H4 (cell line): ENCODE measurements around the gene SLC25A10. TPM values are rescaled to one million over a fixed set of nuclear protein-coding genes. Genes with fewer than 3 reads are reported as not detected.
A peak's percentile ranks its signal among the peaks of the same experiment; 100 is the strongest.
"Not testable (repeated sequence)": the region's sequence is repeated elsewhere in the genome, so short reads cannot be mapped to it uniquely, and the experiment has no call there.

Experiments
- DNase-seq: peaks from one replicate; pipeline ENCODE4 v3.0.0-alpha.2; 2015; ENCODE audit warnings: low spot score
- total RNA-seq: library from RNA; depleted of rRNA; stranded (reverse); fragments of >200 nt; shearing (Covaris generic); gene quantifications from 2 replicates; pipeline ENCODE4 v1.2.3, GENCODE V29; 2014; rRNA removed

Gene SLC25A10, protein sequence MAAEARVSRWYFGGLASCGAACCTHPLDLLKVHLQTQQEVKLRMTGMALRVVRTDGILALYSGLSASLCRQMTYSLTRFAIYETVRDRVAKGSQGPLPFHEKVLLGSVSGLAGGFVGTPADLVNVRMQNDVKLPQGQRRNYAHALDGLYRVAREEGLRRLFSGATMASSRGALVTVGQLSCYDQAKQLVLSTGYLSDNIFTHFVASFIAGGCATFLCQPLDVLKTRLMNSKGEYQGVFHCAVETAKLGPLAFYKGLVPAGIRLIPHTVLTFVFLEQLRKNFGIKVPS
- total RNA-seq, result 51.6 and 77.0 TPM in 2 replicates

GRCh38 chr17:81711814-81712467, at the start of gene SLC25A10:
SLC25A10 (plus strand) TSS chr17:81712284; CDS start chr17:81712427, 143 bp downstream.
- DNase-seq, result peak; percentile 69

DNA sequence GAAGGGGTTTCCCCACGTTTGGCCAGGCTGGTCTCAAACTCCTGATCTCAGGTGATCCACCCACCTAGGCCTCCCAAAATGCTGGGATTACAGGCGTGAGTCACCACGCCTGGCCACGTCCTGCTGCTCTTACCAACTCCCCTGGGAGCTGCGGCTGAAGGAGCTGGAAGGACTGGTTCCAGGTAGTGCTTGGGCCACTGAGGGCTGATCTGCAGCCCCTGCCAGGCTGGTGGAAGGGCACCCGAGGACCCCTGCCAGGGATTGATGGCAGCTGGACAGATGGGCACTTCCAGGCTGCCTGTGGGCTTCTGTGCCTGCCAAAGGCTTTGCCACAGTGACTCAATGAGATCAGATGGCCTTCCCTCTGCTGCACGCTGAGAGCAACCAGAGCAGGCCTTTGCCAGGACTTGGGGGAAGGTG, 48.0 kb upstream of the SLC25A10 start:
- DNase-seq, result no peak

- no peak for DNase-seq
These were observed 46.6 kb upstream of the SLC25A10 start for GRCh38 chr17:81665205-81666091.

GRCh38 chr17:81666092-81666341, 46.1 kb upstream of the SLC25A10 start:
- no peak for DNase-seq

- DNase-seq, result peak; percentile 94
These were observed 45.5 kb upstream of the SLC25A10 start, which contains the start of the genes CCDC137 and OXLD1 for GRCh38 chr17:81666342-81667191. CCDC137 (plus strand) TSS chr17:81666737; CDS start chr17:81666767, 30 bp downstream. OXLD1 (minus strand) TSS chr17:81666605; CDS start chr17:81666577, 28 bp downstream.

GRCh38 chr17:81667754-81668153, 44.3 kb upstream of the SLC25A10 start:
- no peak for DNase-seq

GRCh38 chr17:81672504-81672903, 39.6 kb upstream of the SLC25A10 start:
- no peak for DNase-seq

DNA sequence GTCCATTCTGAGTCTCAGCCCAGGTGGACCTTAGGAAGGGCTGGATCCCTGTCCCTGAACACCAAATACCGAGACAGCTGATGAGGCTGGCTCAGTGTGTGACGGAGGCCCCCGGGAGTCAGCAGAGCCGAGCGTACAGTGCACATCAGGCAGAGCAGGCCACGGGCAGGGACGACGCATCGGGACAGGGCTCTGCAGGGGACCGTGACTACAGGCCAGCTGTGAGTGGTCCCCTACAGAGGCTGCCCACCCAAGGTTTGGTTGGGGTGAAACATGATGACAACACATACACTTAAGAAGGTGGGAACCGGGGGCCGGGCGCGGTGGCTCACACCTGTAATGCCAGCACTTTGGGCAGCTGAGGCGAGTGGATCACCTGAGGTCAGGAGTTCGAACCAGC, 39.1 kb upstream of the SLC25A10 start:
- DNase-seq, result no peak

- no peak for DNase-seq
These were observed 38.4 kb upstream of the SLC25A10 start for GRCh38 chr17:81673561-81674258.

DNA sequence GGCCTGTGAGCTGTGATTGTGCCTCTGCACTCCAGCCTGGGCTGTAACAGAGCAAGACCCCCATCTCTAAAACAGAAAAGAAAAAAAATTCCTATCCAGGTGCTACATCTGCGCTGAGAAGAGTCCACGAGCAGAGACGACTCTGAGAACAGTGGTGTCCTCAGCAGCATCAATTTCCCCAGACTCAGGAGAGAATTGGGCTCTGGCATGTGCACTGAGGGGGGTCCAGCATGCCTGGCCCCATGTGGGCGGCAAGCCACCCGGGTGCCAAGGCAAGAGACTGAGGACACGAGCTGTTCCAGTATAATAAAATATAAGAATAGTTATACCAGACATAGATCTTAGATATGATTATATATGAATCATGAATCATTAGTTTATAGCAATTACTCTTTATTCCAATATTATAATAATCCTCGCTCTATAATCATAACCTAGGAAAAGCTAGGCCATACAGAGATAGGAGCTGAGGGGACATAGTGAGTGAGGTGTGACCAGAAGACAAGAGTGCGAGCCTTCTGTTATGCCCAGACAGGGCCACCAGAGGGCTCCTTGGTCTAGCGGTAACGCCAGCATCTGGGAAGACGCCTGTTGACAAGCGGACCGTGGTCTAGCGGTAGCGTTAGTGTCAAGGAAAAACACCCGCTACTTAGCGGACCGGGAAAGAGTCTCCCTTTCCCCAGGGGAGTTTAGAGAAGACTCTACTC, 36.4 kb upstream of the SLC25A10 start:
- DNase-seq, result not testable (repeated sequence)

DNA sequence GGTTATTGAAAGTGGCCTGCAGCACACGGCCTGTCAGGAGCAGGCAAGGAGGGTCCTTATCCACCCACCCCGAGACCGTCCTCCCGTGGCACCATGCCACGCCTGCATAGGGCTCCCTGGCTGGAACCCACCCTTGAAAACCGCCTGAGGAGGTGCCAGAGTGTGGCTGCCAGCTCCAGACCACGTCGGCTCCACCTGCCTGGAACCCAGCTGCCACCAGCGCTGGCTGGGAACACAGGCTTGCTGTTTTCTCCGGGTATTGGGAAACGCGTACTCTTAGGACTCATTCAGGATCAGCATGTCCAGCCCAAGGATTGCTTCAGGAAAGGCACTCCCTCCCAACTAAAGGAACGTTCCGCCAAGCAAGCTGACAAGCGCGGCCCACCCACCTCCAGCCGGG, 35.2 kb upstream of the SLC25A10 start:
- DNase-seq, result no peak

- DNase-seq, result no peak
These were observed 31.9 kb upstream of the SLC25A10 start for GRCh38 chr17:81680150-81680549.

- no peak for DNase-seq
These were observed 30.4 kb upstream of the SLC25A10 start for GRCh38 chr17:81681672-81682071.

- DNase-seq, result no peak
These were observed 29.4 kb upstream of the SLC25A10 start for GRCh38 chr17:81682565-81683207.

- no peak for DNase-seq
These were observed 28.9 kb upstream of the SLC25A10 start for GRCh38 chr17:81683208-81683583.

DNA sequence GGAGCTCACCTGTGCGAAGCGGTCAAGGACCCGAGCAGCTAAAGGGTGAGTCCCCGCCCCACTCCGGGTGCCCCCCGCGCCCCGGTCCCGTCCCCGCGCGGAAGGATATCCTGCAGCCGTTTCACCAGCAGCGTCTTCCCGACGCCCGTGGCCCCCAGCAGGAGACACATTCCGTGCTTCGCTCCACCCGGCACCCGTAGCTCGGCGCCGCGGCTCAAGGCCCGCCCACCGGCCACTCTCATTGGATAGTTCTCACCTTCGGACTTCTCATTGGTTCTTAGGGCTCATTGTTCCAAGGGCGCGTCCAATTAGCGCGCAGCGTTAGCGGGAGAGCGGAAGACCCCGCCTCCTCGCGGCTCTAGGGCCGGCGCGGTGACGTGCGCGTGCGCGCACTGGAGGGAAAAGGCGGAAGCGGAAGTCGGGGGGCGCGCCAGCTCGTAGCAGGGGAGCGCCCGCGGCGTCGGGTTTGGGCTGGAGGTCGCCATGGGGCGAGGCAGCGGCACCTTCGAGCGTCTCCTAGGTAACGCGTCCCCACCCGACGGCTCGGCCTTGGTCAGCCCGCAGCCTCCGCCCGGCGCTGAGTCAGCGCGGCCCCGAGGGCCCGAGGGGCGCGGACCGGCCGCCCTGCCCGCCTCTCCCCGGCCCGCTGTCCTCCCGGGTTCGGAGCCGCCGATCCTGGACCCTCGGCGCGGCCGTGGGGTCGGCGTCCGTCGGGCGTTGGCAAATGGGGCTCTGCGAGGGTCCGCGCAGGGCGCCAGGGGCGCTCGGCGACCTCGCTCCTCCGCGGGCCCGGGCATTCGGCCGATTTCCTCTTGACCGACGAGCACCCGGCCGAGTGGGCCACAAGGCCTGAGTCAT, 28.3 kb upstream of the SLC25A10 start, which contains the start of the genes ARL16 and HGS:
Gene ARL16 (minus strand): TSS at position 214 of the 858 bp plus-strand sequence. CDS start 44 bp downstream, at position 170.
Gene HGS (plus strand): TSS at position 428 of the 858 bp plus-strand sequence. CDS start 56 bp downstream, at position 484.
- peak; percentile 98 for DNase-seq

DNA sequence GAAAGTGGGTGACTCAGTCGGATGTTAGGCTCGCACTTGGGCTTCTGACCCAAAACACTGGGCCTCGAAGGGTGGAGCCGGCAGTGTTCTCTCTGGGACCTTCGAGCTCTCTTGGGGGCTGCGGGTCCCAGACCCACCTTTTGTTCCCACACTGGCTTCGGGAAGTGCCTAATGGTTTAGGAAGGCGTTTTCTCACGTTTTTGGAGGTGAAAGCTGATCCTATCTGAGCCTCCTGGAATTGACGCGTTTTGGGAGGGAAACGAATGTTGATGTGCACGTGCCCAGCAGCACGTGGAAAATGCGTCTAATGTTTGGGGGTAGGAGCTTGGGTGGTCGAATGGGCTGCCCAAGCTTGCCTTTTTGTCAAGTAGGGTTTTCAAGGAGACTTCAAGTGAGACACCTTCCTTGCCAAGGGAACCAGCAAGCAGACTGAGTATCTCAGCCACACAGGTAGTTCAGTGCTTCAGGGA, 27.6 kb upstream of the SLC25A10 start:
- DNase-seq, result no peak

- no peak for DNase-seq
These were observed 27.0 kb upstream of the SLC25A10 start for GRCh38 chr17:81685108-81685507.
